HepG2 (cell line): ENCODE data around the gene RFX7. TPM values are rescaled to one million over a fixed set of nuclear protein-coding genes. Genes with fewer than 3 reads are reported as not detected.

Source experiments
- BCL6 ChIP-seq: IDR thresholded peaks from 2 replicates; pipeline ENCODE4 v1.6.1; 2016; ENCODE audit warnings: missing genetic modification reagents, missing compliant biosample characterization
- DNMT1 ChIP-seq: sonication (generic); formaldehyde crosslinking; IDR thresholded peaks from 2 replicates; pipeline ENCODE4 v1.5.1; 2020; ENCODE audit warnings: mild to moderate bottlenecking, missing genetic modification reagents
- GATAD2A ChIP-seq: IDR thresholded peaks from 2 replicates; pipeline ENCODE4 v1.6.1; 2016
- HOMEZ ChIP-seq: IDR thresholded peaks from 2 replicates; pipeline ENCODE4 v1.6.1; 2016; ENCODE audit warnings: low read depth
- KDM4B ChIP-seq: sonication (generic); formaldehyde crosslinking; IDR thresholded peaks from 2 replicates; pipeline ENCODE4 v1.4.0; 2020; ENCODE audit warnings: missing genetic modification reagents
- LRRFIP1 ChIP-seq: sonication (generic); formaldehyde crosslinking; conservative IDR thresholded peaks from 2 replicates; pipeline ENCODE4 v1.4.0; 2020; ENCODE audit warnings: missing genetic modification reagents
- MTERF4 ChIP-seq: sonication (generic); formaldehyde crosslinking; IDR thresholded peaks from 2 replicates; pipeline ENCODE4 v1.8.0; 2023; ENCODE audit warnings: mild to moderate bottlenecking, missing genetic modification reagents
- NCOA2 ChIP-seq: sonication (generic); formaldehyde crosslinking; IDR thresholded peaks from 2 replicates; pipeline ENCODE4 v1.8.0; 2022; ENCODE audit warnings: inconsistent platforms
- SIN3B ChIP-seq: fragments of 150-350 bp; IDR thresholded peaks from 2 replicates; pipeline ENCODE4 v1.6.1; 2014; ENCODE audit warnings: low read length
- SKI ChIP-seq: fragments of 450-650 bp; IDR thresholded peaks from one replicate; pipeline ENCODE4 v1.6.1; 2018; ENCODE audit warnings: mild to moderate bottlenecking; ENCODE audit not compliant: partially characterized antibody
- SNAPC2 ChIP-seq: sonication (generic); formaldehyde crosslinking; IDR thresholded peaks from 2 replicates; pipeline ENCODE4 v1.8.1; 2022; ENCODE audit warnings: mild to moderate bottlenecking, missing genetic modification reagents
- TAF15 ChIP-seq: fragments of 200-400 bp; formaldehyde crosslinking; IDR thresholded peaks from one replicate; pipeline ENCODE4 v1.6.1; 2018; ENCODE audit warnings: mild to moderate bottlenecking, low read depth, low read length; ENCODE audit not compliant: poor library complexity, severe bottlenecking
- YEATS2 ChIP-seq: sonication (generic); formaldehyde crosslinking; IDR thresholded peaks from 2 replicates; pipeline ENCODE4 v1.4.0; 2020; ENCODE audit warnings: missing genetic modification reagents, borderline replicate concordance
- ZBTB26 ChIP-seq: IDR thresholded peaks from 2 replicates; pipeline ENCODE4 v1.6.1; 2016; ENCODE audit warnings: missing compliant biosample characterization, missing genetic modification reagents, borderline replicate concordance
- ZBTB43 ChIP-seq: sonication (generic); formaldehyde crosslinking; conservative IDR thresholded peaks from 2 replicates; pipeline ENCODE4 v1.4.0; 2020; ENCODE audit warnings: missing genetic modification reagents
- ZBTB44 ChIP-seq: sonication (generic); formaldehyde crosslinking; IDR thresholded peaks from 2 replicates; pipeline ENCODE4 v1.4.0; 2020; ENCODE audit warnings: missing genetic modification reagents
- ZFP36L1 ChIP-seq: sonication (generic); formaldehyde crosslinking; IDR thresholded peaks from 2 replicates; pipeline ENCODE4 v1.8.0; 2022; ENCODE audit warnings: mild to moderate bottlenecking, missing genetic modification reagents, moderate library complexity
- ZNF354B ChIP-seq: sonication (generic); formaldehyde crosslinking; IDR thresholded peaks from 2 replicates; pipeline ENCODE4 v1.8.0; 2022; ENCODE audit warnings: mild to moderate bottlenecking, missing genetic modification reagents
- ZNF513 ChIP-seq: sonication (generic); formaldehyde crosslinking; conservative IDR thresholded peaks from 2 replicates; pipeline ENCODE4 v1.5.0; 2020; ENCODE audit warnings: missing genetic modification reagents
- ZZZ3 ChIP-seq: sonication (generic); formaldehyde crosslinking; IDR thresholded peaks from 2 replicates; pipeline ENCODE4 v1.4.0; 2020; ENCODE audit warnings: missing genetic modification reagents, mild to moderate bottlenecking, borderline replicate concordance
- polyA plus RNA-seq, 8 experiments: library from polyadenylated mRNA; depleted of rRNA in 3 of 8; stranded (reverse) in 7 of 8; unstranded in 1 of 8; fragments of >200 nt; fragmentation: Illumina TruSeq in 4 of 8; extraction: Trizol in 4 of 8; gene quantifications; 2 replicates each; pipeline versions ENCODE4 v1.2.1 to v1.2.3, GENCODE V29; 2011 to 2016; ENCODE audit warnings: low read depth in 4 of 8, missing spikeins in 1 of 8, mixed read lengths in 1 of 8; ENCODE audit not compliant: insufficient read depth in 1 of 8
- total RNA-seq, 5 experiments: library from RNA; depleted of rRNA; stranded (reverse); fragments of >200 nt; fragmentation: Illumina TruSeq; extraction: Trizol; gene quantifications; 2 replicates each; pipeline ENCODE4 v1.2.3, GENCODE V29; 2016; ENCODE audit warnings: low read depth in 1 of 5

RFX7 gene
- total and polyA plus RNA-seq, 2 of the 13 experiments (the other 11 are each of a cell fraction or from before 2014, with no cell fraction given): 8.5 to 10.4 TPM

- TF ChIP-seq ZBTB44 (CRISPR knock-in tag): no peak
- TF ChIP-seq TAF15: no peak
- TF ChIP-seq ZFP36L1 (CRISPR knock-in tag): no peak
- peak; percentile 63; the same call in 1 of the 2 replicates for TF ChIP-seq ZBTB43 (CRISPR knock-in tag)
- no peak for TF ChIP-seq MTERF4
- TF ChIP-seq GATAD2A (CRISPR knock-in tag): peak; percentile 30
- peak; percentile 17 for TF ChIP-seq SKI
- no peak for TF ChIP-seq SIN3B
- no peak for TF ChIP-seq ZNF354B
- no peak for TF ChIP-seq SNAPC2 (CRISPR knock-in tag)
- TF ChIP-seq KDM4B (CRISPR knock-in tag): no peak
- TF ChIP-seq ZBTB26 (CRISPR knock-in tag): no peak
- 0 out of 2 replicates have a peak, but pooled peaks have one; percentile 30 for TF ChIP-seq HOMEZ (CRISPR knock-in tag)
- 0 out of 2 replicates have a peak, but pooled peaks have one; percentile 34 for TF ChIP-seq NCOA2 (CRISPR knock-in tag)
- TF ChIP-seq ZZZ3 (CRISPR knock-in tag): no peak
- TF ChIP-seq LRRFIP1: no peak
- TF ChIP-seq BCL6 (CRISPR knock-in tag): 0 out of 2 replicates have a peak, but pooled peaks have one; percentile 13
- no peak for TF ChIP-seq DNMT1 (CRISPR knock-in tag)
- no peak for TF ChIP-seq YEATS2 (CRISPR knock-in tag)
- no peak for TF ChIP-seq ZNF513 (CRISPR knock-in tag)
Observed at GRCh38 chr15:56187665-56188064, 56.0 kb downstream of the RFX7 start (continued).
